HG03469 (cell line): ENCODE measurements around the gene PPARGC1A.

Experiments used
- ATAC-seq: cut with Tn5 transposase; IDR thresholded peaks from one replicate; pipeline ENCODE4 v1.9.1; 2021; ENCODE audit warnings: mild to moderate bottlenecking, moderate library complexity, moderate number of reproducible peaks; ENCODE audit not compliant: unreplicated experiment

The PPARGC1A gene

GRCh38 chr4:23881052-23881501 is 8.8 kb downstream of the PPARGC1A start:
- no peak for ATAC-seq

- ATAC-seq = no peak
Measured at GRCh38 chr4:23878912-23879732, 10.7 kb downstream of the PPARGC1A start.

GRCh38 chr4:23878246-23878891 is 11.5 kb downstream of the PPARGC1A start:
- ATAC-seq = no peak

GRCh38 chr4:23877758-23878229 is 12.1 kb downstream of the PPARGC1A start:
- ATAC-seq = no peak

DNA sequence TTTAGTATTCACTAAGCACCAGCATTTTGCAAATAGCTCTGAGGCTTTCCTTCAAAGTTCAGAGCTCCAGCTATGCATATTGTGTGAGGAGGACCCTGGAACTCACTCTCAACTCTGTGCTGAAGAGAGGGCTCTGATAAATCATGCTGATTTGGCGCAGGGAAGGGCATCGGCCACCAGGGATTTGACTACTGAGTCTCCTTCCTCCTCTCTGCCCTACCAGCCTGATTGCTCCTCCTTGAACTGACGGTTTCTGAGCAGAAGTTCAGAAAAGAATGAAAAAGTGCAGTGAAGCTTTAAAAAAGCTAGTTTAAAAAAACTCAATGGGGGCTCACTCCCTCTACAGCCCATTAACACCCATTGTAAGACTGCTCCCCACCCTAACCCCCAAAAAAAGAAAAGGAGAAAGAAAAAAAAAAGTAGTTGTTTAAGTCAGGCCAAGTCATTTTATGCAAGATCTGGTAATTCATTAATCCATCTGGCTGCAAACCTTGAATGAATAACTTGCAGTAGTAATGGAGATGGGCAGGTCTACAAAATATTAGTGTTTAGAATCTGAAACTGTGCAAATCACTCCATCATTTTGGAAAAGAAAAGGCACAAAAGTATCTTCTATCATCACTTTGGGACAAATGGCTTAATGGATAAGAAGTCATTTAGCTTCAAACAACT is 13.3 kb downstream of the PPARGC1A start:
- ATAC-seq = no peak

GRCh38 chr4:23875317-23875716 is 14.5 kb downstream of the PPARGC1A start:
- no peak for ATAC-seq

DNA sequence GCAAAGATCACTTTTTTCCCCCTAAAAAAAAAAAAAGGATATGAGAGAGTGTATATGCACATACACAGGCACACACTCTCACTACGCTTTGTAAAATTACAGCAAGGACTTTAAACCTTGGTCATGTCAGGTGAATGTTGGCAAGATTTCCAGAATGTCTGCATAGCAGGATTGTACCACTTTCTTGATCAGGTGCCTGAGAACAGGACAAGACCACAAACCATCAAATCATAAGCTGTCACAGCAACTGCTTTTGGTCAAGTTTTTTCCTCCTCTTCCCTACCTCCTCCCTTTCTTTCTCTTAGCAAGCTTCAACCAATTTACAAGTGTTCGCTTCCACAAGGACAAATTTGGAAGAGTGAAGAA is 15.3 kb downstream of the PPARGC1A start:
- no peak for ATAC-seq

DNA sequence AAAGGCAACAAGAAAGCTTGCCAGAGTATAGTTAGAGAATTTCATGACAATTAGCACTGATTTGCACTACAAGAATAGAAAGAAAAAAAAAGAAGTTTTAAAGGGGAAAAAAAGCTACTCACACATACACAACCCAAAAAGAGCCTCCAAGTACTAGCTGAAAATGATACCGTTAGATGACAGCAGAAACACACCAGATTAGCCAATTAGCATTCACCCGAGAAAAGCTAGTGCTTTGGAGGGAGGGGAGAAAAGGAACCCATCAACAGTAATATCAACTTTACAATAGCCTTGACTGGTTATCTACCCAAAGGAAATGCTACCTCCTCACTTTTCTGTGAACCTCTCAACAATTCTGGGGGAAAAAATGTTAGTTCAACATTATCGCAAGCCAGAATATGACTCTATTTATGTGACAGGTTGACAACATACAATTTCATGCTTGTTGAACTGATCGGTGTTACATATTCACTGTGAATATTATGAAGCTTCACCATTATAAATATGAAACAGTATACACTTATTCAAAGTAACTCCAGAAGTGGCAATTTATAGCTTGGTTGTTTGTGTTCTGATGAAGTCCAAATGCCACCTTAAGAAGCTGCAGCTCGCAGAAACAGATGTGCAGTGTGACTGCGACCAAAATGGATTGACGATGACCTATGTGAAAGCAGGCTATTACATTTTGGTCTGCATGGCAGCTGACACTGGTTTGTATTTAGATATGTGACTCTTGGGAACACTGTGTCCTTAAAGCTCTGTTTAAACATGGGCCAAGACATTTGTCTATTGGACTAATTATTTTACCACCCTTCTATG is 15.9 kb downstream of the PPARGC1A start:
- ATAC-seq = no peak

- ATAC-seq = no peak
Measured at GRCh38 chr4:23871426-23871825, 18.4 kb downstream of the PPARGC1A start.

DNA sequence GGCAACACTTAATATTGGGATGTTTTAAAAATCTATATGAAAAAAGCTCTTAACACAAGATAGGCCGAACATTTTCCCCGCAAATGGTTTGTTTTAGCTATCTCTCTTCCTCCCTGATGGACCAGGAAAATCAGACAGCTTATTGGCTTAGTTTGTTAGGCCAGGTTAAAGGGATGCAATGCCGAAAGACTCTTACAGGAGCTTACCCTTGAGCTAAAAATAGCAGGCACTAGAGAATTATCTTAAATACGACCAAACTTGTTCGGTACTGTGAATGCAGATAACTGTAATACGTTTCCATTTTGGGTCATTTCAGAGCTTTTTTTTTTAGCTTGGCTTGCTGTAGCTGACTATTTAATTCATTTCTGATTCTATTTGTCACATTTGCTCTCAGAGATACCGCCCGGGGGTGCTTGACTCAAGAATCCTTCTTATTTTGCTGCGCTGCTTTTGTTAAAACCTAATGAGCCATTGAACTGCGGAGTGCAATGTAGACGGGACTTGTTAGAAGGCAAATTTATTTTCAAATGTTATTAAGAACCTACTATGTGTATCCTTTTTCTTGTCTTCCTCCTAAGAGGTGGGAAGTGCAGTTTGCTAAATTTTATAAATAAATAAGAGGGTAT is 23.3 kb downstream of the PPARGC1A start:
- no peak for ATAC-seq

DNA sequence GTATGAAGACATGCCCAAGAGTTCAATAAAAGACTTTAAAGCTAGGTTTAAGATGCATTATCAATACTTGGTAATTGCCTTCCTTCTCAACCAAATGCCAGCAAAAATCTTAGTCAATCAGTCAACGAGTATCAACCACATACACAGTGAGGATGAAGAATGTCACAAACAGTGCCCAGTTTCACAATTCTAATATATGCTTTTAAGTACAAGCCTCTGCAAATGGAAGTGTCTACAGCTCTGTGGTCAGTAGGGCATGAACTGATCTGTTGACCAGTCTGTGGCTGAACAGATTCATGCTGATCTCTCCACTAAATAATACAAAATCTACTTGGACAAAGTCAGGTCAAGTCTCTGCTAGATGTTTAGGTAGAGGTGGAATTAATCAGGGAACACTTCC is 27.9 kb downstream of the PPARGC1A start:
- no peak for ATAC-seq

- ATAC-seq = no peak
Measured at GRCh38 chr4:23860919-23861318, 28.9 kb downstream of the PPARGC1A start.

GRCh38 chr4:23857367-23857959 is 32.4 kb downstream of the PPARGC1A start:
- no peak for ATAC-seq

- no peak for ATAC-seq
Measured at GRCh38 chr4:23856630-23857029, 33.2 kb downstream of the PPARGC1A start.

DNA sequence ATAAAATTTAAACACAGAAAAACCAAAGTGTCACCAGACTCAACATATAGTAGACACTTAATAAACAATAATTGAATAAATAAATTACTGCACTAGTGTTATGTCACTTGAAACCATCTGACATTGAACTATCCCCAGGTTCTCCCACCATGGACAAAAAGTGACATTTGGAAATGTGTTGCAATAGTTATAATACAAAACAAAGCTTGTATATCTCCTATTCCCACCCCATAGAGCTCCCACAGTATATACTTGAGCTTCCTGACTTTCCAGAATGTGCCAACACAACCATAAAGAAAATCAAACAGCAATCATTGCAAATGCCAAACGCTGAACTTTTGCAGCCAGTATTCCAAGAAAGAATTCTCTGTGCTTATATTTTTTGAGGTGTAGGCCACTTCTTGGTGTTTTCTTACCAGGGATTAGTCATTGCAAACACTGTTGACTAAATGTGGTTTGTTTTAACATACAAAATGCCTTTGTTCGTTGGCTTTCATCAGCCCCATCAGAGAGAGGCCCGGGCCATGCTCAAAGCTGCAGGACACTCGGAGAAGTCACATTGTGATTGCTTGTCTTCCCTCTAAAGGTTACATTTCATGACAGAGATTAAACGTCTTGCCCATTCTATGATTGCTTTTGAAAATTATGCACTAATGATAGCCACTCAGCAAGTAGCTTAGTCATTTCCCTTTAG is 33.8 kb downstream of the PPARGC1A start:
- no peak for ATAC-seq

- ATAC-seq = no peak
Measured at GRCh38 chr4:23853986-23854660, 35.7 kb downstream of the PPARGC1A start.

- ATAC-seq = no peak
Measured at GRCh38 chr4:23851464-23851863, 38.4 kb downstream of the PPARGC1A start.

DNA sequence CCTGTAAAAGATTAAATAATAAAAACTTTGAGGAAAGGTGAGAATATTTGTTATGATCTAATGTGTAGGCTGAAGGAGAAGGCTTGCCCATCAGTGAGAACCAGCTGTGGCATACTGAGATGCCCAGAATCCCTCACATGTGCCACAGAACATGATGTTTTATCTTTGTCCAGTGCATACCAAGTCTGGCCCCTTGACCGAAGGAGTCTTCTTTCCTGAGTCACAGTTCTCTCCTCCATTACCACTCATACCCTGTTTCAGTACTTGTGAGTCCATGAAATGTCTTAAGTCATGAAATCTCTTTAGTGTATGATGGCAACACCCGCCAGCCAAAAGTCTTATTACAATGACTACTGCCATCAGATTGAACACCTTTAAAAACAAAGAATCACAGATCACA is 42.7 kb downstream of the PPARGC1A start:
- no peak for ATAC-seq

DNA sequence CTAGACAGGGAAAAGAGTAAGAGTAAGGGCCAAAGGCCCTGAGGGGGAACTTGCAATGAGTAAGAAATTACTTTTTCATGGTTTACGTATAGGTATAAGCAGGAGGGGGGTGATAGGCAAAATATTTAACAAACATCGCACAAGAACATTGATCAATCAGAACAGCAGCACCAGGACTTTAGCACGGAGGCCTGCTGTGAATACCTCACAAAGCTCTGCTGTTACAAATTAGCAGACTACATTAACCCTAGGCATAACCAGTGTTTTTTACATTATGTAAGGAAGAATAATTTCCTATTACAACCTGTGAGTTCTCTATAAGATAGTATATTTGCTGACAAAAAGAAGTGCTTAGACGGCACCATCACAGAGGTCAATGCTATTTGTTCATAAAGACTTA is 44.9 kb downstream of the PPARGC1A start:
- ATAC-seq = no peak
